WTC11 (cell line): ENCODE results near the gene OR6N2. TPM values are rescaled to one million over a fixed set of nuclear protein-coding genes. Genes with fewer than 3 reads are reported as not detected.

Experiments
- ATAC-seq: fragments of 200-7000 bp; cut with Tn5 transposase; 2 replicates; pipeline ENCODE4 v1.10.0; 2021; ENCODE audit warnings: mild to moderate bottlenecking, moderate library complexity
- CTCF ChIA-PET: fragments of 300-600 bp; sonication (Branson Sonifier 250); formaldehyde crosslinking; loops from one replicate; lab custom pipeline; 2021; ENCODE audit warnings: antibody characterized with exemption; lab: Charles Lee
- POLR2A ChIA-PET: fragments of 350-600 bp; sonication (Branson Sonifier 250); formaldehyde crosslinking; loops from one replicate; lab custom pipeline; 2021; ENCODE audit warnings: antibody characterized with exemption; lab: Charles Lee
- DNase-seq: peaks from one replicate; pipeline ENCODE4 v3.0.0; 2021; ENCODE audit warnings: low spot score
- H3K27ac Mint-ChIP-seq: 2 replicates; pipeline ENCODE4 v1.8.0; 2021; ENCODE audit warnings: mixed read lengths
- H3K27me3 Mint-ChIP-seq: 2 replicates; pipeline ENCODE4 v1.8.0; 2021; ENCODE audit warnings: low read depth, mild to moderate bottlenecking, moderate library complexity, mixed read lengths
- H3K36me3 Mint-ChIP-seq: 2 replicates; pipeline ENCODE4 v1.8.0; 2021; ENCODE audit warnings: mixed read lengths
- H3K4me1 Mint-ChIP-seq: 2 replicates; pipeline ENCODE4 v1.8.0; 2022; ENCODE audit warnings: mixed read lengths
- H3K4me3 Mint-ChIP-seq: 2 replicates; pipeline ENCODE4 v1.8.0; 2021; ENCODE audit warnings: mild to moderate bottlenecking, moderate library complexity, mixed read lengths
- H3K9me3 Mint-ChIP-seq: 2 replicates; pipeline ENCODE4 v1.8.0; 2021; ENCODE audit warnings: mixed read lengths
- ELF4 ChIP-seq: sonication (generic); formaldehyde crosslinking; IDR thresholded peaks from 2 replicates; pipeline ENCODE4 v1.8.1; 2022; ENCODE audit warnings: low read depth, mild to moderate bottlenecking, moderate library complexity, missing genetic modification reagents
- FOXK1 ChIP-seq: sonication (generic); formaldehyde crosslinking; IDR thresholded peaks from 2 replicates; pipeline ENCODE4 v1.8.0; 2022; ENCODE audit warnings: mild to moderate bottlenecking, moderate library complexity, missing genetic modification reagents
- JAZF1 ChIP-seq: fragments of 250-450 bp; sonication (Bioruptor Pico); IDR thresholded peaks from 2 replicates; pipeline ENCODE4 v1.9.0; 2021; ENCODE audit warnings: moderate library complexity, mild to moderate bottlenecking, inconsistent platforms
- NFATC4 ChIP-seq: fragments of 250-450 bp; sonication (Bioruptor Pico); IDR thresholded peaks from 2 replicates; pipeline ENCODE4 v1.9.0; 2021; ENCODE audit warnings: mild to moderate bottlenecking
- NFE2L1 ChIP-seq: sonication (generic); formaldehyde crosslinking; IDR thresholded peaks from 2 replicates; pipeline ENCODE4 v1.8.1; 2023; ENCODE audit warnings: missing genetic modification reagents
- OVOL2 ChIP-seq: fragments of 250-450 bp; sonication (Bioruptor Pico); IDR thresholded peaks from 2 replicates; pipeline ENCODE4 v1.9.0; 2021; ENCODE audit warnings: mild to moderate bottlenecking, borderline replicate concordance
- RORB ChIP-seq: fragments of 250-450 bp; sonication (Bioruptor Pico); IDR thresholded peaks from 2 replicates; pipeline ENCODE4 v1.9.0; 2021; ENCODE audit warnings: mild to moderate bottlenecking
- SMAD3 ChIP-seq: sonication (generic); formaldehyde crosslinking; IDR thresholded peaks from 2 replicates; pipeline ENCODE4 v1.8.0; 2022; ENCODE audit warnings: missing genetic modification reagents, mild to moderate bottlenecking, borderline replicate concordance
- TCF7 ChIP-seq: sonication (generic); formaldehyde crosslinking; IDR thresholded peaks from 2 replicates; pipeline ENCODE4 v1.8.0; 2022; ENCODE audit warnings: mild to moderate bottlenecking, low read depth, missing genetic modification reagents, moderate library complexity
- ZNF121 ChIP-seq: sonication (generic); formaldehyde crosslinking; IDR thresholded peaks from 2 replicates; pipeline ENCODE4 v1.8.0; 2023; ENCODE audit warnings: missing genetic modification reagents
- ZNF232 ChIP-seq: sonication (generic); formaldehyde crosslinking; IDR thresholded peaks from 2 replicates; pipeline ENCODE4 v1.8.0; 2022; ENCODE audit warnings: mild to moderate bottlenecking, missing genetic modification reagents
- ZNF671 ChIP-seq: fragments of 250-450 bp; sonication (Bioruptor Pico); IDR thresholded peaks from 2 replicates; pipeline ENCODE4 v1.8.0; 2021; ENCODE audit warnings: mild to moderate bottlenecking
- total RNA-seq: library from RNA; stranded (reverse); gene quantifications from 3 replicates; pipeline ENCODE4 v1.2.3, GENCODE V29; 2021
- TF ChIP-seq, protein P1 (sequence below): sonication (generic); formaldehyde crosslinking; IDR thresholded peaks from 2 replicates; pipeline ENCODE4 v1.8.1; 2023; ENCODE audit warnings: mild to moderate bottlenecking, missing genetic modification reagents
- TF ChIP-seq, protein P2 (sequence below): sonication (generic); formaldehyde crosslinking; IDR thresholded peaks from 2 replicates; pipeline ENCODE4 v1.8.0; 2022; ENCODE audit warnings: mild to moderate bottlenecking, missing genetic modification reagents
- TF ChIP-seq, protein P3 (sequence below): fragments of 250-450 bp; sonication (Bioruptor Pico); conservative IDR thresholded peaks from 2 replicates; pipeline ENCODE4 v1.9.0; 2021; ENCODE audit warnings: mild to moderate bottlenecking
- TF ChIP-seq, protein P4 (sequence below): sonication (generic); formaldehyde crosslinking; IDR thresholded peaks from 2 replicates; pipeline ENCODE4 v1.8.1; 2022; ENCODE audit warnings: low read depth, mild to moderate bottlenecking, moderate library complexity, missing genetic modification reagents, borderline replicate concordance
- TF ChIP-seq, protein P5 (sequence below): sonication (generic); formaldehyde crosslinking; IDR thresholded peaks from 2 replicates; pipeline ENCODE4 v1.8.1; 2022; ENCODE audit warnings: mild to moderate bottlenecking, missing genetic modification reagents, moderate library complexity, borderline replicate concordance
- TF ChIP-seq, protein P6 (sequence below): sonication (generic); formaldehyde crosslinking; IDR thresholded peaks from 2 replicates; pipeline ENCODE4 v1.8.0; 2023; ENCODE audit warnings: missing genetic modification reagents, mild to moderate bottlenecking, borderline replicate concordance
- TF ChIP-seq, protein P7 (sequence below): sonication (generic); formaldehyde crosslinking; IDR thresholded peaks from 2 replicates; pipeline ENCODE4 v1.8.1; 2022; ENCODE audit warnings: low read depth, missing genetic modification reagents, borderline replicate concordance

Gene OR6N2
- total RNA-seq, 1 experiment from 2014 or later: not detected

DNA sequence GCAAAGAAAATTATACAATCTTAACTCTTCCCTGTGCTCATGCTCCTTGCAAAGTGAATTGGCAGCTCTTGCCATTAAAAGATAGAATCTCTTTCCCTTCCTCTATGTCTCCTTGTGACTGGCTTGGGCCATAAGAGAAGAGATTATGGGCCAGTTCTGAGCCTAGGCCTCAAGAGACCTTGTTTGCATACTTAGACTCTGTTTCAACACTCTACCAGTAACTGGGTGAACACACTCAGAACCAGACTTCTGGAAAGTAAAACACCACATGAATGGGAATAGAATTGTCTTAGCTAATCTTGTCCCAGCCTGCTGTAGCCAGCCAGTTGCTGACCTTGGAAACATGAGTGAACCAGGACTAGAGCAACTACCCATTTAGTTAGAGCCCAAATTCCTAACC is 45.2 kb downstream of the OR6N2 start:
- Mint-ChIP-seq H3K27me3 (no peaks in the 10 kb centered on the region; the same call in 1 of the 2 replicates), H3K4me3 (no peak overlapping the region), H3K36me3 (no peaks in the 10 kb centered on the region), H3K9me3 (peaks cover 13% of the 10 kb centered on the region), H3K27ac (no peak overlapping the region; the same call in 1 of the 2 replicates), H3K4me1 (no peaks in the 10 kb centered on the region)
- ChIA-PET CTCF (no interaction called here), POLR2A (no interaction called here)
- TF ChIP-seq NFE2L1 (CRISPR knock-in tag) (no peak), JAZF1 (CRISPR knock-in tag) (no peak), ELF4 (CRISPR knock-in tag) (no peak), ZNF232 (CRISPR knock-in tag) (no peak), RORB (CRISPR knock-in tag) (no peak), OVOL2 (CRISPR knock-in tag) (no peak)
- TF ChIP-seq, protein P1, sequence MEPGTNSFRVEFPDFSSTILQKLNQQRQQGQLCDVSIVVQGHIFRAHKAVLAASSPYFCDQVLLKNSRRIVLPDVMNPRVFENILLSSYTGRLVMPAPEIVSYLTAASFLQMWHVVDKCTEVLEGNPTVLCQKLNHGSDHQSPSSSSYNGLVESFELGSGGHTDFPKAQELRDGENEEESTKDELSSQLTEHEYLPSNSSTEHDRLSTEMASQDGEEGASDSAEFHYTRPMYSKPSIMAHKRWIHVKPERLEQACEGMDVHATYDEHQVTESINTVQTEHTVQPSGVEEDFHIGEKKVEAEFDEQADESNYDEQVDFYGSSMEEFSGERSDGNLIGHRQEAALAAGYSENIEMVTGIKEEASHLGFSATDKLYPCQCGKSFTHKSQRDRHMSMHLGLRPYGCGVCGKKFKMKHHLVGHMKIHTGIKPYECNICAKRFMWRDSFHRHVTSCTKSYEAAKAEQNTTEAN: no peak
- TF ChIP-seq, protein P2, sequence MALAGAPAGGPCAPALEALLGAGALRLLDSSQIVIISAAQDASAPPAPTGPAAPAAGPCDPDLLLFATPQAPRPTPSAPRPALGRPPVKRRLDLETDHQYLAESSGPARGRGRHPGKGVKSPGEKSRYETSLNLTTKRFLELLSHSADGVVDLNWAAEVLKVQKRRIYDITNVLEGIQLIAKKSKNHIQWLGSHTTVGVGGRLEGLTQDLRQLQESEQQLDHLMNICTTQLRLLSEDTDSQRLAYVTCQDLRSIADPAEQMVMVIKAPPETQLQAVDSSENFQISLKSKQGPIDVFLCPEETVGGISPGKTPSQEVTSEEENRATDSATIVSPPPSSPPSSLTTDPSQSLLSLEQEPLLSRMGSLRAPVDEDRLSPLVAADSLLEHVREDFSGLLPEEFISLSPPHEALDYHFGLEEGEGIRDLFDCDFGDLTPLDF (CRISPR knock-in tag): no peak
- TF ChIP-seq, protein P3, sequence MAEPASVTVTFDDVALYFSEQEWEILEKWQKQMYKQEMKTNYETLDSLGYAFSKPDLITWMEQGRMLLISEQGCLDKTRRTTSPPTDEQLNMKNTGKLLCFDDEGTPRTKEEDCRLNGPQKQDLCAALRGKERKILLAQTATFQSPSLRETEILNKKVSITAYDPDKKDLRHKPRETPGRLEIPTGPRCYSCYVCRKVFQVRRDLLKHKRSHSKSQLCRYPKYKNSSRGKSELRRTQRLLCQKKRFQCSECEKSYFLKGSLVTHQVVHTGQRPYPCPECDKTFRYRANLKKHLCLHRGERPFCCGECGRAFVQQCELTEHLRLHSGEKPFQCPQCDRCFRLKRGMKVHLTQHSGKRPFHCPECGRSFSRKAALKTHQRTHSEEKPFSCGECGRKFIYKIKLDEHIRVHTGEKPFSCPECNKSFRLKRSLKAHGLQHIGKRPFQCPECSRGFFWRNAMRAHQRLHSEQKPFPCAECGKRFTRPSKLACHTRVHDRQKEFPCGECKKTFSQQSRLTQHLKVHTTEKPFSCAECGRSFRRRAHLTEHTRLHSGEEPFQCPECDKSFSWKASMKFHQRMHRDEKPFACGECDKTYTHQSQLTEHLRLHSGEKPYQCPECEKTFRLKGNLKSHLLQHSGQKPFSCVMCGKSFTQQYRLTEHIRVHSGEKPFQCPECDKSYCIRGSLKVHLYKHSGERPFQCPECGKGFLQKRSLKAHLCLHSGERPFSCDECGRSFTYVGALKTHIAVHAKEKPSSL (CRISPR knock-in tag): no peak
- TF ChIP-seq, protein P4, sequence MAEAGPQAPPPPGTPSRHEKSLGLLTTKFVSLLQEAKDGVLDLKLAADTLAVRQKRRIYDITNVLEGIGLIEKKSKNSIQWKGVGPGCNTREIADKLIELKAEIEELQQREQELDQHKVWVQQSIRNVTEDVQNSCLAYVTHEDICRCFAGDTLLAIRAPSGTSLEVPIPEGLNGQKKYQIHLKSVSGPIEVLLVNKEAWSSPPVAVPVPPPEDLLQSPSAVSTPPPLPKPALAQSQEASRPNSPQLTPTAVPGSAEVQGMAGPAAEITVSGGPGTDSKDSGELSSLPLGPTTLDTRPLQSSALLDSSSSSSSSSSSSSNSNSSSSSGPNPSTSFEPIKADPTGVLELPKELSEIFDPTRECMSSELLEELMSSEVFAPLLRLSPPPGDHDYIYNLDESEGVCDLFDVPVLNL (CRISPR knock-in tag): no peak
- TF ChIP-seq, protein P5, sequence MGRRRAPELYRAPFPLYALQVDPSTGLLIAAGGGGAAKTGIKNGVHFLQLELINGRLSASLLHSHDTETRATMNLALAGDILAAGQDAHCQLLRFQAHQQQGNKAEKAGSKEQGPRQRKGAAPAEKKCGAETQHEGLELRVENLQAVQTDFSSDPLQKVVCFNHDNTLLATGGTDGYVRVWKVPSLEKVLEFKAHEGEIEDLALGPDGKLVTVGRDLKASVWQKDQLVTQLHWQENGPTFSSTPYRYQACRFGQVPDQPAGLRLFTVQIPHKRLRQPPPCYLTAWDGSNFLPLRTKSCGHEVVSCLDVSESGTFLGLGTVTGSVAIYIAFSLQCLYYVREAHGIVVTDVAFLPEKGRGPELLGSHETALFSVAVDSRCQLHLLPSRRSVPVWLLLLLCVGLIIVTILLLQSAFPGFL (CRISPR knock-in tag): no peak
- TF ChIP-seq, protein P6, sequence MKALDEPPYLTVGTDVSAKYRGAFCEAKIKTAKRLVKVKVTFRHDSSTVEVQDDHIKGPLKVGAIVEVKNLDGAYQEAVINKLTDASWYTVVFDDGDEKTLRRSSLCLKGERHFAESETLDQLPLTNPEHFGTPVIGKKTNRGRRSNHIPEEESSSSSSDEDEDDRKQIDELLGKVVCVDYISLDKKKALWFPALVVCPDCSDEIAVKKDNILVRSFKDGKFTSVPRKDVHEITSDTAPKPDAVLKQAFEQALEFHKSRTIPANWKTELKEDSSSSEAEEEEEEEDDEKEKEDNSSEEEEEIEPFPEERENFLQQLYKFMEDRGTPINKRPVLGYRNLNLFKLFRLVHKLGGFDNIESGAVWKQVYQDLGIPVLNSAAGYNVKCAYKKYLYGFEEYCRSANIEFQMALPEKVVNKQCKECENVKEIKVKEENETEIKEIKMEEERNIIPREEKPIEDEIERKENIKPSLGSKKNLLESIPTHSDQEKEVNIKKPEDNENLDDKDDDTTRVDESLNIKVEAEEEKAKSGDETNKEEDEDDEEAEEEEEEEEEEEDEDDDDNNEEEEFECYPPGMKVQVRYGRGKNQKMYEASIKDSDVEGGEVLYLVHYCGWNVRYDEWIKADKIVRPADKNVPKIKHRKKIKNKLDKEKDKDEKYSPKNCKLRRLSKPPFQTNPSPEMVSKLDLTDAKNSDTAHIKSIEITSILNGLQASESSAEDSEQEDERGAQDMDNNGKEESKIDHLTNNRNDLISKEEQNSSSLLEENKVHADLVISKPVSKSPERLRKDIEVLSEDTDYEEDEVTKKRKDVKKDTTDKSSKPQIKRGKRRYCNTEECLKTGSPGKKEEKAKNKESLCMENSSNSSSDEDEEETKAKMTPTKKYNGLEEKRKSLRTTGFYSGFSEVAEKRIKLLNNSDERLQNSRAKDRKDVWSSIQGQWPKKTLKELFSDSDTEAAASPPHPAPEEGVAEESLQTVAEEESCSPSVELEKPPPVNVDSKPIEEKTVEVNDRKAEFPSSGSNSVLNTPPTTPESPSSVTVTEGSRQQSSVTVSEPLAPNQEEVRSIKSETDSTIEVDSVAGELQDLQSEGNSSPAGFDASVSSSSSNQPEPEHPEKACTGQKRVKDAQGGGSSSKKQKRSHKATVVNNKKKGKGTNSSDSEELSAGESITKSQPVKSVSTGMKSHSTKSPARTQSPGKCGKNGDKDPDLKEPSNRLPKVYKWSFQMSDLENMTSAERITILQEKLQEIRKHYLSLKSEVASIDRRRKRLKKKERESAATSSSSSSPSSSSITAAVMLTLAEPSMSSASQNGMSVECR (CRISPR knock-in tag): no peak
- DNase-seq: no peak
- ATAC-seq: no peak

DNA sequence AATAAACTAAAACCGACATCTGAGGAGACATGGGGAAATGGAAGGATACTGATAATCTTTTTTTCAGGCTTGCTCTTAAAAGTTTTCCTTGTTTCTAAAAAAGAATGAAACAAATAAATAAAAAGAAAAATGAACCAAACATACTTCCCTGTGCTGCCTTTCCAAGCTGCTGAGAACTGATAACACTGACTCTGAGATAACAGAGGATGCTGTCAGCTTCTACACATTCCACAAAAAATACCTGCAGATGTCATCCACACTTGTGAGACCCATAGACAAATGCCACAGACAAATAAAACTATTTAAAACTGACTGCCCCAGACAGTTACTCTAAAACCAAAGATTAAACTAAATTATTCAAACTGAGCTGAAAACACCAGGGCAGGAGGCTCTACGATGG is 48.5 kb downstream of the OR6N2 start:
- peaks cover 2% of the 10 kb centered on the region; the same call in 1 of the 2 replicates for H3K9me3 Mint-ChIP-seq
- DNase-seq (no peak), ATAC-seq (no peak)
- POLR2A ChIA-PET: no interaction called here
- H3K27ac Mint-ChIP-seq: no peak overlapping the region
- no peaks in the 10 kb centered on the region for H3K4me1 Mint-ChIP-seq
- CTCF ChIA-PET: no interaction called here
- TF ChIP-seq SMAD3 (CRISPR knock-in tag): no peak
- TF ChIP-seq TCF7: no peak
- TF ChIP-seq, protein P7, sequence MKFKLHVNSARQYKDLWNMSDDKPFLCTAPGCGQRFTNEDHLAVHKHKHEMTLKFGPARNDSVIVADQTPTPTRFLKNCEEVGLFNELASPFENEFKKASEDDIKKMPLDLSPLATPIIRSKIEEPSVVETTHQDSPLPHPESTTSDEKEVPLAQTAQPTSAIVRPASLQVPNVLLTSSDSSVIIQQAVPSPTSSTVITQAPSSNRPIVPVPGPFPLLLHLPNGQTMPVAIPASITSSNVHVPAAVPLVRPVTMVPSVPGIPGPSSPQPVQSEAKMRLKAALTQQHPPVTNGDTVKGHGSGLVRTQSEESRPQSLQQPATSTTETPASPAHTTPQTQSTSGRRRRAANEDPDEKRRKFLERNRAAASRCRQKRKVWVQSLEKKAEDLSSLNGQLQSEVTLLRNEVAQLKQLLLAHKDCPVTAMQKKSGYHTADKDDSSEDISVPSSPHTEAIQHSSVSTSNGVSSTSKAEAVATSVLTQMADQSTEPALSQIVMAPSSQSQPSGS (CRISPR knock-in tag): no peak
- TF ChIP-seq NFATC4 (CRISPR knock-in tag): no peak
- TF ChIP-seq ZNF671: no peak
- TF ChIP-seq FOXK1 (CRISPR knock-in tag): no peak
- TF ChIP-seq, protein P2 (CRISPR knock-in tag): no peak
- TF ChIP-seq ZNF121 (CRISPR knock-in tag): no peak
- no peaks in the 10 kb centered on the region for H3K27me3 Mint-ChIP-seq
- no peaks in the 10 kb centered on the region for H3K36me3 Mint-ChIP-seq
- no peak overlapping the region for H3K4me3 Mint-ChIP-seq
